Stimulated activated CD4-positive, alpha-beta T cell treated with anti-CD3 and anti-CD28 coated beads, Interleukin-12 subunit alpha, Interleukin-12 subunit beta, amount 100 ng/mL, for 24 hours (primary cell): Measurements from ENCODE around the gene KY.

ENCODE experiments used
- DNase-seq, 2 experiments: peaks; one replicate each; pipeline ENCODE4 v3.0.0-alpha.2; 2020; ENCODE audit warnings: low read depth in 2 of 2

The KY gene

DNA sequence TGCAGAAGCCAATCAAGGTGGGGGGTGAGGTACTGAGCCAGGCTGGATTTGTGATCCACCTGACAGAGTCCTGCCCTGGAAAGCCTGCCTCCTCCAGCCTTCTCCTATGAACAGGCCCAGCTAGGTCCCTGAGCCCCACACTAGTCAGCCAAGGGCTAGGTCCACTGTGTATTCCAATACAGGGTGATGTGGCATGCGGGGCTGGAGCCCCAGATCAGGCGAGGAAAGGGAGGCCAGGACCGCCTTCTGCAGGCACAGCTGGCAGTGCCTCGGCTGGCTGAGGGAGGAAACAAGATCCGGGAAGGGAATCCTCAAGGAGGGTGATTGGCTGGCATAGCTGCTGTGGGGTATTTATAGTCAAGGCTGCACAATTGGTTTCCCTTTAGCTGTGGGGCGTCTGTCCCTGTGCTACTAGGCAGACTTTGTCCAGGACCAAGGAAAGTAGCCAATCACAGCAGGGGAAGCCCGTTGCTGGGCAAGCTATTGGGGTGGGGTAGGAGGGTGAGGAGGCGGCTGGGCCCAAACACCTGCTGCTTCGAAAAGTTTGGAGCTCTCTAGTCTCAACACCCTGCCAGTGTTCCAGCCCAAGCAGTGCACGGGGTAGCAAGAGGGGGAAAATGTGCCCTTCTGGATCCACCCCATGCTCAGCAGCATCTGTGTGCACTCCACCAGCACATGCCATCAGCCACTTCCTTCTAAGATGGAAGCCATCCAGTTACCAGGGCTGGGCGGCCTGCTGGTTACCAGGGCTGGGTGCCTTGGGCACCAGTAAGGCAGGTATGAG, 5.9 kb downstream of the KY start:
- DNase-seq, result no peak

DNA sequence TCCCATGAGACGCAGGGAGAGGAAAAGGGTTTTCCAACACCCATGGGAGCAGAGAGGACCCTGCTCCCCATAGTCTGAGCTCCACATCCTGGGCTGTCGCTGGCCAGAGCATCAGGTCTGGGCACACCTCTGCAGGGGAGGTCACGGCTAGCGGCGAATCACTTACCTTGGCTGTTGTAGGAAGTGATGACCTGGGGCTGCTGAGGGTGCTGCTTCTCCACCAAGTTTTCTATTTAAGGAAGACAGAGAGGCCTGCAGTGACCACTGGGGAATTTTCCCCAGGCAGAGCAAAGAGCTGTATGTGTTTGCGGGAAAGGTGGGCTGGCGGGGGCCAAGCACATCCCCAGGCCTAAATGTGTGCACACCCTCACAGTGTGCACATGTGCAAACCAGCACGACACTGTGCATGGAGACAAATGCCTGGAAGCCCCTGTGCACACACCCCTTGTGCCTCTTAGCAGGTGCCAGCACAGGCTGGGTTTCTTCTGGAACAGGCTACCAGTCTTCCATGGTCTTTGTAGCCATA, 7.6 kb downstream of the KY start:
- no peak for DNase-seq

GRCh38 chr3:134642445-134643149, 8.2 kb downstream of the KY start:
- no peak for DNase-seq

DNA sequence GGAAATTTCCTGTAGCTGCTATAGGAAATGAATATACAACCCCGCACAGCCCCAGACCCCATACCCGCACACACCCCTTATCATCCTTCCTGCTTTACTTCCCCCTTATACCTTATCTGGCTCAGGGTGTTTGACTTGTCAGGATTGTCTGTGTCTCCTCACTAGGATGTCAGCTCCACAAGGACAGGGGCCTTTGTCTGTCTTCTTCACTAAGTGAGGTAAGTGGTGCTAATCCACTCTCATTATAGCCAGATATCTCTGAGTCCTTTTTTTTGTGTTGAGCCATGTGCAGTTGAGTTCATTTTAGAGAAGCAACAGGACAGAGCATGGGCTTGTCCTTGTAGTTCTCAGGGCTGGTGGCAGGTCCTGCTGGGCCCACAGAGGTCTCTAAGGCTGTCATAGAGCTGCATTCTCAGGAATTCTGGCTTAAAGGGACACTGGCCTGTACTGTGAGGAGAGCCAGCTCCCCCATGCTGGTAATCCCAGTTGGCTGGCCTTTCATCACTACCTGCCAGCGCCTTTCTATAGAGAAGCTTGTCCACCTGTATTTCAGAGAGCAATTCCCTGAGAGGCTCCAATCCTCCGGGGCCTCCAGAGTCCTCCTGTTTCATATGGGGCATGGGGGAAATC, 9.0 kb downstream of the KY start:
- DNase-seq, result no peak

DNA sequence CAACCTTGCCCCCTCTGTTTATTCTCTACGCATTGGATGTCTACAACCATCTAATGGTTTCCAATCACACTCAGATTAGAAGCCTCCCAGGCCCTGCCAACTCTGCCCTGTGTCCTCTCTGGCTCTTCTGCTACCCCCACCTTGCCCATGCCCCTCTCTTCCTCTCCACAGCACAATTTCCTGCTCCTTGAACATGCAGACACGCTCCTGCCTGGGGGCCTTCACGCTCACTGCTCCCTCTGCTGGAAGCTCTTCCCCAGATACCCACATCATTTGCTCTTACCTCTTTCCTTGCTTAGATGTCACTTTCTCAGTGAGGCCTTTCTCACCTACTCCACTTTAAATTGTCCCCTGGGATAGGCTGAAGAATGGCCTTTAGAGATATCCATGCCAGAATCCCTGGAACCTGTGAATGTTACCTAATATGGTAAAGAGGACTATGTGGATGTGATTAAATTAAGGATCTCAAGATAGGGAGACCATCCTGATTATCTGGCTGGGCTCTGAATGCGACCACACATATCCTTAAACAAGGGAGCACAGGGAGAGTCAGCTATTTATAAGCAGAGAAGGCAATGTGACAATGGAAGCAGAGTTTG, 9.9 kb downstream of the KY start:
- DNase-seq, result no peak

- DNase-seq, result no peak
Observed at GRCh38 chr3:134640378-134640777, 10.4 kb downstream of the KY start.

DNA sequence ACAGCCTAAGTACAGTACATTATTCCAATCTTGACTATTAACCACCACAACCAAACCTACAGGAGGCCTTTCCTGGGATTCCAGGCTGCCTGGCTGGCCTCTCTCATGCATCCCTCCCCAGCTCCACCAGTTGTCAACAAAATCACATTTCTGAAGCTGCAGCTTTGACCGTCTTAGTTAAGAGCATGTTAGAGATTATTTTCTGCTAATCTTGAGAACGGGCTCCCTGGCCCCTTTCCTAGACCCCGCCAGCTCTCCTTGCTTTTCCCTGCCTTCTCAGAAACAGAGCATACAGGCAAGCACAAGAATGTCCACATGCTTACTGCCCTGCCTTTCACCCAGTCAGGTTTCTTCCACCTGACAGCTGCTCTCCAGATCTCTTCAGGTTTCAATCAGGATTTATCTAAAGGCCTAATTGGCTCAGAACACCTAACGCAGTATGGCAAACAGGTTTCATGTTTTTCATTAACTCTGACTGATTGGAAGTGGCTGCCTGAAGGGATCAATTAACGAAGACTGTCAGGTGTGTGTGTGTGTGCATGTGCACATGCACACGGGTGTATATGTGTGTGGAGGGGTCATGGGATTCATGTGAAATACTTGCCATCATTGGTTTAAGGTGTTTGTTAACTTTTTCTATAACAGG, 12.3 kb downstream of the KY start:
- no peak for DNase-seq

DNA sequence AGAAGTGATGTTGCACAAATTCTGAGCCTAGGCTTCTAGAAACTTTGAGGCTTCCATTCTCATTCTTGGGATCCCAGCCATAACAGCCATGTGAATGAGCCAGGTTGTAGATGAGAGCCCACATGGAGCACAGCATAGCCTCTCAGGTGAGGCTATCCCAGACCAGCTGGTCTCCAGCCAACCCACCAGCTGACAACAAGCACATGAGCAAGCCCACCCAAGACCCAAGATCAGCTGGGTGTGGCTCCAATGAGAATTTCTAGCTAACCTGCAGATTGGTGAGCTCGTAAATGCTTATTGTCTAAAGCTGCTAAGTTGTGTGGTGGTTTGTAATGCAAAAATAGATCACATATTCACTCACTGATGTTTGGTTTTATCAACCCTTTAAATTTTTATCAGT, 14.4 kb downstream of the KY start:
- DNase-seq, result no peak

GRCh38 chr3:134630506-134630905, 20.3 kb downstream of the KY start:
- DNase-seq, result no peak

DNA sequence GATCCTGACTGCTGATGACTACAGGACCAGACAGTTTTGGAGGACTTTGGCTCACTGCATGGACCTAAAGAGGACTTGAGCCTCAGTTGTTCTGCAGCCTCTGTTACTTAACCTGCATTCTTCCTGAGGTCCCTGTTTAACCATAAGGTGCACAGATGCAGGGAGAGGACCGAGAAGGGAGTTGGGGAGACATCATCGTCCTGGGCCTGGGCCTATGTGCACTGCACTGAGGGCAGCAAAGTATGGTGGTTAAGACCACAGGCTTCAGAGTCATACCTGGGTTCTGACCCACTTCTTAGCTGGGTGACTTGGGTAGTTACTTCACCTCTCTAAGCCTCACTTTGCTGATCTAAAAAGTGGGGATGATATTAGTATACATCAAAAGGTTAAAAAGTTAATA, 21.9 kb downstream of the KY start:
- no peak for DNase-seq

DNA sequence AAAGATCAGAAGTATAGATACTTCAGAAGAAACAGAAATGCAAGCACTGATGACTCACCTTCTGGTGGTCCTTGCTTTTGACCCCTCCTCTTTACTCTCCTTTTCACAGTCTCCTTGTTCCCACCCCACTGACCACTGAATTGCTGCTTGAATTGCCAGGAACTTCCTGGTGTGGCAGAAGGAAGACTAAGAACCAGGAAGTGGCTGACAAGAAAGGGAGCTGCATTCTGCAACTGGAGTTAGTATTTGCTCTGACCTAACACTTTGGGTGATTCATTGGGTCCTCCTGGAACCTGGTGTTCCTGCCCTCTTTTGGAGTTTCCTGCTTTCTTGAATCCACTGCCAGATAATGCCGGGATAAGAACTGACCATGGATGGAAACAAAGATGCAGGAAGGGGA, 23.0 kb downstream of the KY start:
- DNase-seq, result no peak

- no peak for DNase-seq
Observed at GRCh38 chr3:134625885-134626741, 24.7 kb downstream of the KY start.

- no peak for DNase-seq
Observed at GRCh38 chr3:134625462-134625861, 25.4 kb downstream of the KY start.

DNA sequence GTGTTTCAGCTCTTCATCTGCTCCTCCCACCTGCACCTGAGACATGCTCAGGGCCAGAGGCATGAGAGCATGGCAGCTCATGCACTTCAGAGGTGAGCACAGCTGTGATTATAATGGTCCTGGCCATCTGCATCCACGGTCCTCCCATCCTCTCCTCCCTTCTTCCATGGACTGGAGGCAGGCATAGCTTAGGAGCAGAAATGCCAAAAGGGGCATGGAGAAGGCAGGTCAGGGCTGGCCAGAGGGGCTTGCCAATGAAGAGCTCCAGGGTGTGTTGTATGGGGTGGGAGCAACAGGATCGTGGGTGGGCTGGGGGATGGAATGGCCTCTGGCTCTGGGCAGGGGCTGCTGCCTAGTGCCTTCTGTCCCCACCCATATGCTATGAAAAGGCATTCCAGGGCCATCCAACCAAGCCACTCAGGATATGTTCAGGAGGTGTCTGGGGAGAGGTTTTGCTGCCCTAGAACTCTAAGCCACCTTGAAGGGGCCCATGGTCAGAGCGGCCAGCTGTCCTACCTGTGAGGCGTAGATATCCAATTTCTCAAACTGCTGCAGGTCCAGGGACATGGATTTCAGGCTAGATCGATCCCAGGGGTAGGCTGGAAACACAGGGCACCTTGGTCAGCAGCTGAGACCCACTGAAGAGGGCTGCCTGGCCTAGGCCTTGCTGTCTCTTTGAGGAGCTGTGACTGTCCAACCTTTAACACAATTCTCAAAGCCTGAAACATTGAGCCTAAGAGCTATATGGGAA, 26.1 kb downstream of the KY start:
- DNase-seq, result no peak

DNA sequence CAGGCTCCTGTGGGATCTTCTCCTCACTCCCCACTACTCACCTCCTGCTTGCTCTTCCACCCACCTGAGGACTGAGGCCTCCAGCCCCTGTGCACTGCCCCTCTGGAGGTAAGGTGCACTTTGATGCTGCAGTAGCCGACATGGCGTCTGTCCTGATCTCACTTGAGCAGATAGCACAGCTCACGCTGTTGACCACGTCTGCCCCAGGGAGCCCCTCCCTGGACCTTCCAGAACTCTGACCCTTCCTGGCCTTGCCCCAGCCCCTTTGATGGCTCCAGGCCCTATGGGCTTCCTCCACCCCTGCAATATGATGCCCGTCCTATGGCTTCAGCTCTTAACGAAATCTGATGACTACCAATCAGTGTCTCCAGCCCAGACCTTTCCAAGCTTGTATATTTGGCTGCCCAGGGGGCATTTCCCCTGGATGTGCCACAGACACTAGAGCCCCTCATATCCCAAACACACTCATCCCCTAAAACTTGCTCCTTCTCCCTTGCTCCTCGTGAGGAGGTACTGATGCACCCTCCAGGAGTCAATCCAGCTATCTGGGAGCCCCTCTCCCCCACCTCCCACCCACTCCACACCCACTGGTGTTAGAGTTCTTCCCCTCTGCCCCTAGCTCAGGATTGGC, 27.1 kb downstream of the KY start:
- no peak for DNase-seq

DNA sequence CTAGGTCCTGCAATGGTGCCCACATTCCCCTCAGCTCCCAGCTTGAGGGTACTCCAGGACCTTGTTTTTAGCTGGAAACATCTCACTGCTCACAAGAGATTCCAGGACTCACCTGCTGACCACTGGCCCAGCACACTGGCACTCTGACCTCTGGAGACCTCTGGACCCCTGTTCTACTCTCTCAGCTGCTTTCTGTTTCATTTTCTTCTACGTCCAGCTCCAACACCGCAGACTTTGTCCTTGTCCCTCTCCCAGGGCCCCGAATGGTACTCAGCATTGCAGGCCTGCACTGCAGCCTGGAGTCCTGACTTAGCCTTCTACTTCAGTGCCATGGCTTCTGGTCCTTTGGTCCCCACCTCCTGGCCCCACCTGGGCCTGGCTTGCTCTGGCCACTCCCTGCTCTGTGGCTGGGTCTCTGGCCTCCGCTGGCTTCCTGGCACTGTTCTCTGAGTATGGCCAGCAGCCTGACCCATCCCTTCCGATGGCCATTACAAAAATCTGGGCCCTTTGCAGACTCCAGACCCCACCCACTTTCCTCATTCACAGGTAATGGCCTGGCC, 27.9 kb downstream of the KY start:
- DNase-seq, result no peak

DNA sequence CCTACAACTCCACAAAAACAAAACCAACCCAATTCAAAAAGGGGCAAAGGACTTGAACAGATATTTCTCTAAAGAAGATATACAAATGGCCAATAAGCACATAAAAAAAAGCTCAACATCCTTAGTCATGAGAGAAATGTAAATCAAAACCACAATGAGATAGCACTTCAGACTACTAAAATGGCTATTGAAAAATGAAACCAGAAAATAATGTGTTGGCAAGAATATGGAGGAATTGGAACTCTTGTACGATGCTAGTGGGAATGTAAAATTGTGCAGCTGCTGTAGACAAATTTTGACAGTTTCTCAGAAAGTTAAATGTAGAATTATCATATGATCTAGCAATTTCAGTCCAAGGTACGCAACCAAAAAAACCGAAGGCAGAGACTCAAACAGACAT, 29.0 kb downstream of the KY start:
- DNase-seq, result no peak

- no peak for DNase-seq
Observed at GRCh38 chr3:134620476-134621115, 30.2 kb downstream of the KY start.

- no peak for DNase-seq
Observed at GRCh38 chr3:134619884-134620445, 30.9 kb downstream of the KY start.
